ENCODE measurements around the gene NANOS2. TPM values are rescaled to one million over a fixed set of nuclear protein-coding genes. Genes with fewer than 3 reads are reported as not detected.

Gene NANOS2
- total and polyA plus RNA-seq, 9 of the 15 experiments (the other 6 are each of a cell fraction or from before 2014, with no cell fraction given) = not detected

DNA sequence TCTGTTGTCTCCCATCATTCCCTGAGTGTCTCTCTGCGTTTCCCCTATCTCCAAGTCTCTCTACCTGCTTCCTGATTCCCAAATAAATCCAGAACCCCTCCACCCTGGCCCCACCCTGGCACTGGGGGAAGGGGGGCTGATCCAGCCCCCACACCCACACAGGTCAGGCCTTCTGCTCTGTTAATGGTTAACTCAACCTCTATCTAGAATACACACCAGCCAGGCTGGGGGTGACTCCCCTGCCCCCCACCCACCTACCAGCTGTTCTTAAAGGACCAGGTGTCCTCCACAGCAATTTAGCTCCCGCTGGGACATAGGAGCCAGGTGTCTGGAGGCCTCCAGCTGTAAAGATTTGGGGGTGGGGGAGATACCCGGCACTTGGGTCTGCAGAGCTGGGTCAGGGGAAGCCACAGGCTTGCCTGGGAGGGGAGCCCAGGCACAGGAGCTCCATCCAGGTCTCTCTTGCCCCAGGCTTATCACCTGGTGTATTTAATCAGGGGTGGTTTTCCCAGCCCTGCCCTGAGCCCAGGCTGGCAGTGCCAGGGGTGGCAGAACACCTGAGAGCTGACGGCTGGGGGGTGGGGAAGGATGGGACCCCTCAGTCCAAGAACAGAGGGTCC, 32.6 kb downstream of the NANOS2 start (continued):
- TF ChIP-seq PATZ1 (CRISPR knock-in tag; IDR thresholded peaks at IDR 0.05; ENCODE audit: borderline replicate concordance) (no peak), TEAD4 (IDR thresholded peaks at IDR 0.05; ENCODE audit: low read length) (peak; percentile 62), TEAD4 (CRISPR knock-in tag; IDR thresholded peaks at IDR 0.05; ENCODE audit: borderline replicate concordance) (no peak), FOXM1 (IDR thresholded peaks at IDR 0.05; ENCODE audit: low read depth) (no peak), FOXM1 (CRISPR knock-in tag; IDR thresholded peaks at IDR 0.05; ENCODE audit: low read depth) (no peak), KLF16 (IDR thresholded peaks at IDR 0.05) (peak; percentile 24; the same call in 1 of the 2 replicates), CBFA2T3 (IDR thresholded peaks at IDR 0.05) (peak; percentile 85), ZNF277 (CRISPR knock-in tag; IDR thresholded peaks at IDR 0.05; ENCODE audit: borderline replicate concordance) (no peak), NR2C2 (CRISPR knock-in tag; IDR thresholded peaks at IDR 0.05) (no peak), NR2C2 (tag; IDR thresholded peaks at IDR 0.05) (no peak), RBM34 (IDR thresholded peaks at IDR 0.05; ENCODE audit: borderline replicate concordance, insufficient read depth, low read length) (no peak), SRF (CRISPR knock-in tag; IDR thresholded peaks at IDR 0.05) (no peak), XRCC3 (IDR thresholded peaks at IDR 0.05) (no peak), ETV6 (IDR thresholded peaks at IDR 0.05; ENCODE audit: borderline replicate concordance in 1 of 2, low read depth in 2 of 2, low read length in 1 of 2) (no peak), ETV6 (CRISPR knock-in tag; IDR thresholded peaks at IDR 0.05; ENCODE audit: borderline replicate concordance) (no peak), BRF1 (IDR thresholded peaks at IDR 0.05; ENCODE audit: borderline replicate concordance, extremely low read depth, insufficient read length) (no peak), ZNF121 (CRISPR knock-in tag; conservative IDR thresholded peaks at IDR 0.05) (no peak), ARHGAP35 (IDR thresholded peaks at IDR 0.05; ENCODE audit: partially characterized antibody) (no peak)
- TF ChIP-seq, protein P1, sequence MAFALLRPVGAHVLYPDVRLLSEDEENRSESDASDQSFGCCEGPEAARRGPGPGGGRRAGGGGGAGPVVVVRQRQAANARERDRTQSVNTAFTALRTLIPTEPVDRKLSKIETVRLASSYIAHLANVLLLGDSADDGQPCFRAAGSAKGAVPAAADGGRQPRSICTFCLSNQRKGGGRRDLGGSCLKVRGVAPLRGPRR (CRISPR knock-in tag; IDR thresholded peaks at IDR 0.05) = no peak

All from K562 (cell line).